RWPE1 (cell line): ENCODE results near the gene ZNF346.

Experiments used
- CTCF ChIA-PET: fragments of 350-600 bp; sonication (Branson Sonifier 250); formaldehyde crosslinking; extraction: SDS; loops from one replicate; lab custom pipeline; 2021; lab: Yijun Ruan, JAX
- POLR2A ChIA-PET: fragments of 400-600 bp; formaldehyde crosslinking; extraction: SDS; loops from one replicate; lab custom pipeline; 2020; ENCODE audit warnings: antibody characterized with exemption; ENCODE audit not compliant: low non-redundant PET; lab: Yijun Ruan, JAX
- DNase-seq: peaks from one replicate; pipeline ENCODE4 v3.0.0; 2012; ENCODE audit warnings: low spot score
- H3K27ac ChIP-seq: fragments of 450-650 bp; 2 replicates; pipeline ENCODE4 v1.5.1; 2017
- TF ChIP-seq, protein P1 (sequence below): fragments of 450-650 bp; conservative IDR thresholded peaks from 2 replicates; pipeline ENCODE4 v1.5.1; 2017; ENCODE audit warnings: low read depth, mild to moderate bottlenecking

The ZNF346 gene

DNA sequence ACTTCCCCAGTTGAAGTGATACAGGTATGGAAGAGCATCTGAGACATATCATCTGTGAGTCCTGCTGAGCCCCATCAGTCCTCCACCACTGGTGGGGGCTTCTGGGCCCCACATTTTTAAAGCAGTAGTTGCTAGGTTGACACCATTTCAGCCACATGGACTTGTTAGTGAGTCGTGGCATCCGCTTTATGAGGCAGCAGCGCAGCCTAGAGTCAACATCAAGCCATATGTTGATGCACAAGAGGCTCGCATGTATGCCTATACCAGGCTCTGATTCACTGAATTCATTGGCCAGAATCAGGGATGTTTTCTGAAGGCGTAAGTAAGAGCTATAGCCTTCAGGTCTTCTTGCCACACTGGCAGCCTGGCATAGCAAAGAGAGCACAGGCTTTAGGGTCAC is 26.8 kb downstream of the ZNF346 start:
- CTCF ChIA-PET, result interaction anchor here (0.6 to 0.7 kb wide), 2 partner anchors 25 to 388 kb away, joined by 4 to 5 read pairs; no protein-coding TSS in a partner anchor
- DNase-seq, result no peak

GRCh38 chr5:177064500-177065277 is 42.2 kb downstream of the ZNF346 start:
- TF ChIP-seq, protein P1, sequence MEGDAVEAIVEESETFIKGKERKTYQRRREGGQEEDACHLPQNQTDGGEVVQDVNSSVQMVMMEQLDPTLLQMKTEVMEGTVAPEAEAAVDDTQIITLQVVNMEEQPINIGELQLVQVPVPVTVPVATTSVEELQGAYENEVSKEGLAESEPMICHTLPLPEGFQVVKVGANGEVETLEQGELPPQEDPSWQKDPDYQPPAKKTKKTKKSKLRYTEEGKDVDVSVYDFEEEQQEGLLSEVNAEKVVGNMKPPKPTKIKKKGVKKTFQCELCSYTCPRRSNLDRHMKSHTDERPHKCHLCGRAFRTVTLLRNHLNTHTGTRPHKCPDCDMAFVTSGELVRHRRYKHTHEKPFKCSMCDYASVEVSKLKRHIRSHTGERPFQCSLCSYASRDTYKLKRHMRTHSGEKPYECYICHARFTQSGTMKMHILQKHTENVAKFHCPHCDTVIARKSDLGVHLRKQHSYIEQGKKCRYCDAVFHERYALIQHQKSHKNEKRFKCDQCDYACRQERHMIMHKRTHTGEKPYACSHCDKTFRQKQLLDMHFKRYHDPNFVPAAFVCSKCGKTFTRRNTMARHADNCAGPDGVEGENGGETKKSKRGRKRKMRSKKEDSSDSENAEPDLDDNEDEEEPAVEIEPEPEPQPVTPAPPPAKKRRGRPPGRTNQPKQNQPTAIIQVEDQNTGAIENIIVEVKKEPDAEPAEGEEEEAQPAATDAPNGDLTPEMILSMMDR, result no peak
- ChIA-PET CTCF (interaction anchor here (0.7 kb wide), 1 partner anchor 9 kb away, joined by 3 read pairs; no protein-coding TSS in a partner anchor), POLR2A (no interaction called here)
- no peak overlapping the region for H3K27ac ChIP-seq
- no peak for DNase-seq

More for the DNA sequence above, 26.8 kb downstream of the ZNF346 start:
- POLR2A ChIA-PET, result no interaction called here
- H3K27ac ChIP-seq, result no peak overlapping the region
- TF ChIP-seq, protein P1, result no peak

GRCh38 chr5:177065491-177065890 is 43.0 kb downstream of the ZNF346 start:
- H3K27ac ChIP-seq, result no peak overlapping the region
- no peak for DNase-seq
- POLR2A ChIA-PET, result no interaction called here
- CTCF ChIA-PET, result interaction anchor here (0.5 to 0.7 kb wide), 2 partner anchors 8 to 48 kb away, joined by 3 read pairs; no protein-coding TSS in a partner anchor
- TF ChIP-seq, protein P1, result no peak

DNA sequence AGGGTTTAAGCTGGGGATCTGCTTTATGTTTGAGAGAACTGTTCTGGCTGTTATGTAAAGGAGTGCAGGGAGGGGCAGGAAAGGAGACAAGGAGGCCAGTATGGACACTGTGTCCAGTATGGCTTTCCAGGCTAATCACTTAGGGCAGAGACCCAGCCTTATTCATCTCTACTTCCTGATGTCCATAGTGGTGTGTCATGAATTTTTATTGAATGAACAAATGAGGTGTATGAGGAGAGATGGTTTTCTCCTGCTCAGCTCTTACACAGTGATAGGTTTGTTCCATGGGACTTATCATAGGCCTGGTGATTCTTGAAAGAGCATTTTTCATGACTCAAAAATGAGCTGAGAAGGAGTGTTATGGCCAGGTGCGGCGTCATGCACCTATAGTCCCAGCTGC is 43.7 kb downstream of the ZNF346 start:
- H3K27ac ChIP-seq, result no peak overlapping the region
- POLR2A ChIA-PET, result no interaction called here
- CTCF ChIA-PET, result interaction anchor here (0.5 to 1.2 kb wide), 2 partner anchors 46 to 48 kb away, joined by 3 read pairs; no protein-coding TSS in a partner anchor
- TF ChIP-seq, protein P1, result no peak
- DNase-seq, result no peak

DNA sequence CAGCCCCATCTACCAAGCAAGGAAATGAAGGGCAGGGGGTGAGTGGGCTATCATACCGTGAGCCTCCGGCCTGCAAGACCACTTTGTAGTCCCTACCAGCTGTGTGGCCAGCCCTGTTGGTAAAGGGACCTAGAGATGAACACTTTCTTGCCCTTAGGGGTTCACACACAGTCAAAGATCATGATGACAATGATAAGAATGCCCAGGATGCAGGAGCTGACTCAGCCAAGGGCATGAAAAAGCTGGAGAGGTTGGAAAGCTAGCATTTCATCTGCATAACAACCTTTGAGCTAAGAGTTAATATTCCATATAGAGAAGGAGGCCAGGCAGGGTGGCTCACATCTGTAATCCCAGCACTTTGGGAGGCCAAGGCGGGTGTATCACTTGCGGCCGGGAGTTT is 45.0 kb downstream of the ZNF346 start:
- H3K27ac ChIP-seq, result no peak overlapping the region
- no peak for DNase-seq
- CTCF ChIA-PET, result interaction anchor here (0.7 to 1.2 kb wide), 2 partner anchors 22 to 45 kb away, joined by 3 read pairs; no protein-coding TSS in a partner anchor
- TF ChIP-seq, protein P1, result no peak
- POLR2A ChIA-PET, result no interaction called here

DNA sequence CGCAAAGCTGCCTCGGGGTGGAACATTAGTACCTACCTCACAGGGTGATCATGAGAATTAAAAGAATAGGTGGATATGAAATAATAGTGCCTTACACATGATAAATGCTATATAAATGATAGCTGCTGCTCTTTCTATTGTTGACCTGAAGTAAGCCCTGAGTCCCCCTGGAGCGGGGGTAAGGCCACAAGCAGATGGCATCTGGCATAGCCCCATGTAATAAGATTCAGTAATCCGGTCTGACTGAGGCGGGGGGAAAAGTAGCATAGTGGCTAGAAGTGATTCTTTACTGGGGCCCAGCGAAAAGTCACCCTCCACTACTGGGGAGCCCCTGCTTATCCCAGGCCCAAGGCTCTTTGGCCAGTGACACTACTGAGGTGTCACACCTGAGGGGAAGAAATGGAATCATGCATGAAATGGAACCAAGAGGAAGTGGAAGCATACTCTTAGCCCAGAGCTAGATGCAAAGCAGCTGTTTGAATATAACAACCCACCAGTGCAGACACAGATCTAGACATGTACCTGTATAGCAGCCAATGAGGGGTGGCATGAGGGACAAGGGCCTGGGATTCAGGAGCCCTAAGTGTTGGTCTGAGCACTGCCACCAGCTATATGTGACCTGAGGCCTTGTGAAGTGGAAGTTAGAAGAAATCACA is 48.2 kb downstream of the ZNF346 start:
- TF ChIP-seq, protein P1, result no peak
- H3K27ac ChIP-seq, result no peak overlapping the region
- CTCF ChIA-PET, result interaction anchor here (0.8 to 3.7 kb wide), 6 partner anchors 11 to 455 kb away, joined by 3 to 30 read pairs (median 8); no protein-coding TSS in a partner anchor
- DNase-seq, result no peak
- POLR2A ChIA-PET, result no interaction called here
